Measurements from ENCODE around the gene ZFYVE9.
"Not testable (repeated sequence)": the region's sequence is repeated elsewhere in the genome, so short reads cannot be mapped to it uniquely, and the experiment has no call there.

- TF ChIP-seq CTCF (IDR thresholded peaks at IDR 0.05 in 4 of 5, conservative IDR thresholded peaks at IDR 0.05 in 1 of 5); POLR2A (IDR thresholded peaks at IDR 0.05): not testable (repeated sequence)
Measured at GRCh38 chr1:52182328-52182727, 40.4 kb downstream of the ZFYVE9 start.

Data from gastrocnemius medialis (tissue), 4 donors.